Left renal pelvis (tissue), 4 donors: Measurements from ENCODE around the gene PLXNC1. TPM values are rescaled to one million over a fixed set of nuclear protein-coding genes. Genes with fewer than 3 reads are reported as not detected.
"Not testable (repeated sequence)": the region's sequence is repeated elsewhere in the genome, so short reads cannot be mapped to it uniquely, and the experiment has no call there.

Experiments used
- DNase-seq, 4 donors: peaks; one replicate each; pipeline ENCODE4 v3.0.0-alpha.2; 2013; ENCODE audit warnings: low read depth in 4 of 4, low spot score in 3 of 4
- polyA plus RNA-seq, 4 donors: library from polyadenylated mRNA; unstranded; fragments of 120-200 nt; gene quantifications; one replicate each; pipeline ENCODE4 v1.2.1, GENCODE V29; 2013; ENCODE audit not compliant: insufficient read length in 4 of 4

Gene PLXNC1
- polyA plus RNA-seq, 4 donors: 7.1 to 15.6 (median 8.1) TPM

GRCh38 chr12:94284859-94285258 lies 136.5 kb downstream of the PLXNC1 start:
- DNase-seq: no peak

GRCh38 chr12:94285943-94286582 lies 137.7 kb downstream of the PLXNC1 start:
- DNase-seq: no peak

GRCh38 chr12:94286583-94287244 lies 138.3 kb downstream of the PLXNC1 start:
- no peak for DNase-seq

DNA sequence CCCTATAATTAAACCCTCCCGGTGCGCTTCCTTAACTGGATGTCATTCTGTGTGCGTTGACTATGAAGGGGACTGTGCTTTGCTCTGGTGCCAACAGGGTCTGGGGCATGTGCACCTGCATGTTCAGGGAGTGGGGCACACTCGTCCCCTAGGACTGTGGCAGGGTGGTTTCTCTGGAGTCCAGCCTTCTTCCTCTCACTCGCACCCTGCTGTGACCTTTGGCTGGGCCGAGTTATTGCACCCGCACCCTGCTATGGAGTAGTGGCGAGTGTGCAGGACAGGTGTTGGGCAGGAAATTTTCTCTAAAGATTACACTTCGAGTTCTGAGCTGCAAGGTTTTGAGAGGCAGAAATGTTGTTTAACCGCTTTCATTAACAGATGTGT lies 138.9 kb downstream of the PLXNC1 start:
- no peak for DNase-seq

DNA sequence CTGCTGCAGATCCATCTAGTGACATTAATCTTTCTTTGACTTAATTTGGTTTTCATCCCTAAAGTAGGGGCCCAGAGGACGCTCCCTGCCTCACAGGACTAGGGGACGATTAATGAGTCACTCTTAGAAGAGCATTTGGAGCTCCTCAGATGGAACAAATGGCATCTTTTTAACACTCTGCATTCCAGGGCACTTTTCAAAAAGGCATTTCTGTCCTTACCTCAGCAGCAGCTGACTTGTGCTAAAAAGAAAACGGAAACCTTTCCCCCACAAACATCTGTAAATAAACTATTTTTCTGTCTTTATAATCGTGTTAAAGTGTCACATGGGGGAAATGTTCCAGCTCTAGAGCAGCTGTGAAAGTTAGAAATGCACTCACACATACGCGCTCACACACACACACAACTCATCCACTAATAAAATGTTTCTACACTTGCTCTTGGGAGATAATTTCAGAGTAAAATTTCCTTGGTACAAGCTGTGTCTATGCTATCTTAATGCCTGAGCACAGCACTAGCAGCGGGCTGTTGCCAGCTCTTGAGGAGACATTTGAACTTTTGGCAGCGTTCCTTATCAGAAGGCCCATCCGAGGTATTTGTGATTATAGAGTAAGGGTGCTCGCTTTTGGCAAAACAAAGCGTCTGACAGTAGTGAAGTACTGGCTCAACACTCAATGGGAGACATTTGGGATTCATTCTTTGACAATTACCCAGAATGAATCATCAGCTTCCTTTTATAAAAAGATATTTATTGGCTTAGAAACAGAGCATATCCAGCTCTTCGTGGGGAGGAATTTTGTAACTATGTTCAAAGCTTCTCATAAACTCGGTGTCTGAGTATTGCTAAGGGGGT lies 141.3 kb downstream of the PLXNC1 start:
- no peak for DNase-seq

DNA sequence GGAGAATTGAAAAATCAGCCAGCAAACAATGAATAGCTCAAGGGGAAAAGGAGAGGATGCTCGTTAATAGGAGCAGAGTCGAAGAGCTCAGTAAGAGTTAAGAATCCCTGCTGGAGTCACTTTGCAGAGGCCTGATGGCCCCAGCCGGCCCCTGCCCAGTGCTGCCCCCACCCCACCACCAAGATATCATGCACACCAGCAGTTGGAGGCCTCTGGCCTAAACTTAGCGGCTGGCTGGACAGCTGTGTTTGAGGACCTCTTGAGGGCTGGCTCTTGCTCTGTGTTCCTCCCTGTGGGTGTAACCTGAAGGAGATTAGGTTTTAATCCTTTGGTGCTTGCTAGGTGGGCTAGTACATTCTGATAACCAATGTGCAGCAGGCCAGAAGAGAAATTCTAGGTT lies 142.0 kb downstream of the PLXNC1 start:
- no peak for DNase-seq

GRCh38 chr12:94297096-94297699 lies 148.8 kb downstream of the PLXNC1 start:
- no peak for DNase-seq

GRCh38 chr12:94297876-94298505 lies 149.6 kb downstream of the PLXNC1 start:
- no peak for DNase-seq

GRCh38 chr12:94299846-94300245 lies 151.5 kb downstream of the PLXNC1 start:
- DNase-seq: no peak

DNA sequence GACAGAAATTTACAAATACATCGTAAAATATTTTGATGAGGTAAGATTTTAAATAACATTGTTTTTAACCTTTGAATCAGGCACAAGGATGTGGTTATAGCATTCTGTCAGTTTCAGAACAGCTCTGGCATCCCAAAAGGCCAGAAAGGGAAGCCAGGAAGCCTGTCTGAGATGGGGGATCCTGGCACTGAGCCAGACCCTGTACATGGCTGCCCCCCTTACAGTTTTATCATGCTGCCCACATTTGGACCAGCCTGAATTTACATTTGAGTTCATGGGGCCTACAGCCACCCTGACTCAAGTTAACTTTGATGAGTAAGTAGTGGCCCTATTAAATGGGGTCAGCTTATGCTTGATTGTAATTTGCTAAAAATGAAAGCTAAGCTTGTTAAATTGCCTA lies 155.6 kb downstream of the PLXNC1 start:
- no peak for DNase-seq

DNA sequence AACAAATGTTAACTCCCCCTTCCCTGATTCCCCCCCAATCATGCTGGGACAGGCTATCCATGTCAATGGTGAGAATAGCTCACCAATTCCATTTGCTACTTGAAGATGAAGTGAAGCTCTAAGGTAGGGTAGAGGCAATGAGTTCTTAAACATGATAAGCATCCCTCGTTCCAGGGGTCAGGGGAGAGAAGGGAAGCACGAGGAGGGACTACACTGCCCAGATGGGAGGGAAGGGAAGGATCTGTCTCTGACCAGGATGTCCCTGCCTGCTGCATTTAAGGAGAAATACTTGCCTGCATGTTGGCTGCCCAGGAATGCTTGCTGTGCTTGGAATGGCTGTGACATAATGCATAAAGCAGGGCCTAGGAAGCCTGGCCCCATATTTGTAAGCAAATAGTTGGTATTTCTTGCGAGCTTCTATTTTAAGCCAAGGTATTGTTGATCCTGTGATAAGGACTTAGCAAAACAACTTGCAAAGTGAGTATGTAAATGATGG lies 156.2 kb downstream of the PLXNC1 start:
- no peak for DNase-seq

- no peak for DNase-seq
These were observed 157.0 kb downstream of the PLXNC1 start for GRCh38 chr12:94305130-94305957.

DNA sequence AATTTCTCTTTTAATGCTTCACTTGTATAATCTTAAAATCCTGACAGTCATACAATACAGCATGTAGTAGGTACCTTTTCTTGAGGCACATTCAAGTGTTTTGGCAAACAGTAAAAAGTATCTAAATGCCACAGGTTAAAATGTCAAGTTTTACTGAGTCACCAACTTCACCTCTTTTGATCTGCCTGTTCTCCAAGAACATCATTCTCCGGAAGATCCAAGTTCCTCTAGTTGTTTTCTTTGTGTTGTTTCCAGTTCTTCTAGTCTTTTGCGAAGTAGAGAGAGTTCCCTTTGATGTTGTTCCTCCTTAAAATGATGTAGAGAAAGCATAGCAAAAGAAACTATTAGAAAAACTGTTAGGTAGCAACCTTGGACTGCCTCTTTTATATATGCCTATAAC lies 160.2 kb downstream of the PLXNC1 start:
- DNase-seq: no peak

- no peak for DNase-seq
These were observed 161.0 kb downstream of the PLXNC1 start for GRCh38 chr12:94309373-94309772.

DNA sequence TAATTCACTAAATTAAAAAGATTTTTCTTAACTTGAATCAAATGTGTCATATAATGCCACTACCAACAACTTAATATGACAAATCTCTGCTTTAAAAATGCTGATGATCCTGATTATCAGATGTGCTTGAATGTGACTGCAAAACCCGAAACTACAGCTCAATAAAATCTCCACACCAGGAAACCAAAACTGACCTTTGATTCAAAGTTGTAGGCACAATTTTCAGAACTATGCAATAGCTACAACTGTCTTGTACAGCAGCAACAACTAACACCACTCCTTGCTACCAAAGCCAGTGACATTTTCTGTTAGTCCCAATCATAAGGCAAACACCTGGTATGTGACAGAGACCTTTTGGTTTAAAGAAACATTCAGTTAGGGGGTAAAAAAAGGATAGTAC lies 164.0 kb downstream of the PLXNC1 start:
- no peak for DNase-seq

- DNase-seq: not testable (repeated sequence)
These were observed 168.2 kb downstream of the PLXNC1 start for GRCh38 chr12:94316600-94316999.

- DNase-seq: no peak
These were observed 169.8 kb downstream of the PLXNC1 start for GRCh38 chr12:94318181-94318580.

DNA sequence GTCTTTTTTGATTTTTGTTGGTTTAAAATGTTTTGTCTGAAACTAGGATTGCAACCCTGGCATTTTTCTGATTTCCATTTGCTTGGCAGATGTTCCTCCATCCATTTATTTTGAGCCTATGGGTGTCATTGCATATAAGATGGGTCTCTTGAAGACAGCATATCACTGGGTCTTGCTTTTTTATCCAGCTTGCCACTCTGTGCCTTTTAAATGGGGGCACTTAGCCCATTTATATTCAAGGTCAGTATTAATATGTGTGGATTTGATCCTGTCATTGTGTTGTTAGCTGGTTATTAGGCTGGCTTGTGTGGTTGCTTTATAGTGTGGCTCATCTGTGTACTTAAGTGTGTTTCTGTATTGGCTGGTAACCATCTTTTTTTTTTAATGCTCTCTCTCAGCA lies 171.7 kb downstream of the PLXNC1 start:
- DNase-seq: no peak

DNA sequence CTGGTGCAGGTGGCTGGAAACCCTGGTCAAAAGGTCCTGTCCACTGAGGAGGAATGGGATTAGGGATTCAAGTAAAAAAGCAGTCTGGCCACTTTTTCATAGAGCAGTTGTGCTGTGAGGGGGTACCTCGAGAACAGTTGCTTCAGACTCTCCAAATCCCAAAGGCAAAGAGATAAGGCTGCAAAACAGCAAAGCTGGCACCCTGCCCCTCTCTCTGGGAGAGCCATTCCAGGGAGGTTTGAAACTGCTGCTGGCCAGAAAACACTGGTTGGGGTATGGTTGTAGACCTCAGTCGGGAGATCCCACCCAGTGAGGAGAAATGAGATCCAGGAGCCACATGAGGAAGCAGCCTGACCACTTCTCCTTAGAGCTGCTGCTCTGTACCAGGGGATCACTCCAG lies 174.0 kb downstream of the PLXNC1 start:
- no peak for DNase-seq

- DNase-seq: no peak
These were observed 177.9 kb downstream of the PLXNC1 start for GRCh38 chr12:94326234-94326633.
